Measurements from ENCODE around the gene AKIRIN2. TPM values are rescaled to one million over a fixed set of nuclear protein-coding genes. Genes with fewer than 3 reads are reported as not detected.
A peak's percentile ranks its signal among the peaks of the same experiment; 100 is the strongest.

Gene AKIRIN2
- total RNA-seq, 1 experiment from 2014 or later = 48.1 TPM

DNA sequence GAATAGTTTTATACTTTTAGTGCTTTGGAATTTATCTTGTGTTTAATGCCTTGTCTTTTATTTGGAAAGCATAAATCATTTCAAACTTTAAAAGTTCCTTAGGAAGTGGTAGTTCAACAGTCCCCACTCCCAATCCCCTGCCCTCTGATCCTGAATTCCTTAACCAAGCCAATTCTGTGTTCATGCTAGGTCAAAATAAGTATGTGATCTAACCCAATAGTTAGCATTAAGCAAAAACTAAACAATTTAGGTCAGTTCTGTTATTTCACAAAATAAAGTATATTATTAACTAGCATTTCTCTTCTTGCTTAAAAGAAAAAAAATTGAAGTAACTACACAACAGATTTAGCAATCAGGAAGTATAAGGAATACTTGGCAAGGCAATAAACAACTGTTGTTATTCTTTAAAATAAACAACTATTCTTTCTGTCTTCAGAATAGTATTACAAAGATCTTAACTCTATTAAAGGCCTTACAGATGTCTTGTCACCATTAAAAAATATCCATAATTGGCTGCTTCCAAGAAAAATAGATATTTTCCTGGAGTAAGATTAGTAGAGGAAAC is 37.0 kb downstream of the AKIRIN2 start:
- ChIA-PET CTCF (no interaction called here), POLR2A (interaction anchor here (1.3 kb wide), 1 partner anchor 32 kb away, joined by 3 read pairs; no protein-coding TSS in a partner anchor)
- Mint-ChIP-seq H3K27ac (ENCODE audit: low read depth, unreplicated experiment) (no peak overlapping the region), H3K36me3 (ENCODE audit: insufficient read depth, unreplicated experiment) (peaks cover 46% of the 10 kb centered on the region), H3K4me3 (ENCODE audit: unreplicated experiment) (no peak overlapping the region), H3K4me1 (ENCODE audit: insufficient read depth, unreplicated experiment) (no peaks in the 10 kb centered on the region), H3K9me3 (ENCODE audit: unreplicated experiment) (no peaks in the 10 kb centered on the region), H3K27me3 (ENCODE audit: insufficient read depth, unreplicated experiment) (no peaks in the 10 kb centered on the region)
- intact Hi-C loops (cut with micrococcal nuclease) = no loop called here
- TF ChIP-seq, protein P1, sequence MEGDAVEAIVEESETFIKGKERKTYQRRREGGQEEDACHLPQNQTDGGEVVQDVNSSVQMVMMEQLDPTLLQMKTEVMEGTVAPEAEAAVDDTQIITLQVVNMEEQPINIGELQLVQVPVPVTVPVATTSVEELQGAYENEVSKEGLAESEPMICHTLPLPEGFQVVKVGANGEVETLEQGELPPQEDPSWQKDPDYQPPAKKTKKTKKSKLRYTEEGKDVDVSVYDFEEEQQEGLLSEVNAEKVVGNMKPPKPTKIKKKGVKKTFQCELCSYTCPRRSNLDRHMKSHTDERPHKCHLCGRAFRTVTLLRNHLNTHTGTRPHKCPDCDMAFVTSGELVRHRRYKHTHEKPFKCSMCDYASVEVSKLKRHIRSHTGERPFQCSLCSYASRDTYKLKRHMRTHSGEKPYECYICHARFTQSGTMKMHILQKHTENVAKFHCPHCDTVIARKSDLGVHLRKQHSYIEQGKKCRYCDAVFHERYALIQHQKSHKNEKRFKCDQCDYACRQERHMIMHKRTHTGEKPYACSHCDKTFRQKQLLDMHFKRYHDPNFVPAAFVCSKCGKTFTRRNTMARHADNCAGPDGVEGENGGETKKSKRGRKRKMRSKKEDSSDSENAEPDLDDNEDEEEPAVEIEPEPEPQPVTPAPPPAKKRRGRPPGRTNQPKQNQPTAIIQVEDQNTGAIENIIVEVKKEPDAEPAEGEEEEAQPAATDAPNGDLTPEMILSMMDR (IDR thresholded peaks at IDR 0.05; ENCODE audit: unreplicated experiment) = no peak
- no peak for DNase-seq (ENCODE audit: unreplicated experiment)
- no TSS peak for BruUV-seq (replicated peaks)

DNA sequence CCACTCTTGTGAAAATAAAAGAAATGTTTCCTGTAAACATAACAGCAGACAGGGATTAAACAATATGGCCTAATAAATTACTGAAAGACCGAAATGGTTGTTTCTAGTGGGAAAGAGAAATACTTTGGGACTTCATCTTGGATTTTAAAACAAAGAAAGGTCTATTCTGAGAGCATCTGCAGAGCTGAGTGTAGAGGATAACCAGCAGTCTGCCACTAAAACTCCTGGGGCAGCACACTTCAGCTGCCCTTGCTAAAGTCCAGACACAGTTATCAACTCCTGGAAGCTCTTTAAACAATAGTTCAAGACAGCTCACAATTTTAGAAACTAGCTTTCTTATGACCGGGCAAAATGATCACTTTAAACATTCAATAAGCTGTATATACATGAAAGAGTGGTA is 38.6 kb downstream of the AKIRIN2 start:
- Mint-ChIP-seq H3K4me3 (ENCODE audit: unreplicated experiment) (no peak overlapping the region), H3K4me1 (ENCODE audit: insufficient read depth, unreplicated experiment) (no peaks in the 10 kb centered on the region), H3K9me3 (ENCODE audit: unreplicated experiment) (no peaks in the 10 kb centered on the region), H3K27me3 (ENCODE audit: insufficient read depth, unreplicated experiment) (no peaks in the 10 kb centered on the region), H3K36me3 (ENCODE audit: insufficient read depth, unreplicated experiment) (peaks cover 49% of the 10 kb centered on the region), H3K27ac (ENCODE audit: low read depth, unreplicated experiment) (no peak overlapping the region)
- TF ChIP-seq, protein P1 (IDR thresholded peaks at IDR 0.05; ENCODE audit: unreplicated experiment) = no peak
- intact Hi-C loops (cut with micrococcal nuclease) = no loop called here
- no TSS peak for BruUV-seq (replicated peaks)
- ChIA-PET CTCF (interaction anchor here (0.6 kb wide), 1 partner anchor 38 kb away, joined by 3 read pairs; no protein-coding TSS in a partner anchor), POLR2A (interaction anchor here (0.7 to 1.2 kb wide), 3 partner anchors 9 to 10 kb away, joined by 3 to 6 read pairs (median 3); no protein-coding TSS in a partner anchor)
- no peak for DNase-seq (ENCODE audit: unreplicated experiment)

DNA sequence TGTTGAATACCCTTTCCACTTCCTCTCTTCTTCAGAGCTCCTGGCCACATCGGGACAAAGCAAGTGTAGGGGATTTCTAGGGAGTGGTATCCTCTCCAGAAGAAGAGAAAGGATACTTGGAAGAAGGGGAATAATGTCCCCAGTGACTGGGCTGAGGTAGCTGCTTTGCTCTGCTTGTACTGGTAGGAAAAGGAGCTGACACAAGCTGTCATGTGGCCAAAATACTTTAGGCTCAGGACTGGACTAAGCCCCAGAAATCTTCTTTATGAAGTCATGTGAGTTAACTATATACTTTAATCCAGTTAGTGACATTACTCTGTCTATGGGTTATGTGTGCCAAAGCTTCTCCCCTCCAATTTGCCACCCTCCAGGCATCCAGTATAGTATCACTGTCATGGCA is 40.5 kb downstream of the AKIRIN2 start:
- CTCF ChIA-PET = interaction anchor here (0.7 kb wide), 1 partner anchor 142 kb away, joined by 3 read pairs; no protein-coding TSS in a partner anchor
- TF ChIP-seq, protein P1 (IDR thresholded peaks at IDR 0.05; ENCODE audit: unreplicated experiment) = no peak
- POLR2A ChIA-PET = interaction anchor here (0.7 to 0.9 kb wide), 2 partner anchors 9 to 35 kb away, joined by 3 to 4 read pairs; no protein-coding TSS in a partner anchor
- H3K4me1 Mint-ChIP-seq (ENCODE audit: insufficient read depth, unreplicated experiment) = no peaks in the 10 kb centered on the region
- no peaks in the 10 kb centered on the region for H3K27me3 Mint-ChIP-seq (ENCODE audit: insufficient read depth, unreplicated experiment)
- H3K4me3 Mint-ChIP-seq (ENCODE audit: unreplicated experiment) = no peak overlapping the region
- no peaks in the 10 kb centered on the region for H3K9me3 Mint-ChIP-seq (ENCODE audit: unreplicated experiment)
- no peak for DNase-seq (ENCODE audit: unreplicated experiment)
- H3K36me3 Mint-ChIP-seq (ENCODE audit: insufficient read depth, unreplicated experiment) = peaks cover 36% of the 10 kb centered on the region
- no TSS peak for BruUV-seq (replicated peaks)
- intact Hi-C loops (cut with micrococcal nuclease) = no loop called here
- no peak overlapping the region for H3K27ac Mint-ChIP-seq (ENCODE audit: low read depth, unreplicated experiment)

DNA sequence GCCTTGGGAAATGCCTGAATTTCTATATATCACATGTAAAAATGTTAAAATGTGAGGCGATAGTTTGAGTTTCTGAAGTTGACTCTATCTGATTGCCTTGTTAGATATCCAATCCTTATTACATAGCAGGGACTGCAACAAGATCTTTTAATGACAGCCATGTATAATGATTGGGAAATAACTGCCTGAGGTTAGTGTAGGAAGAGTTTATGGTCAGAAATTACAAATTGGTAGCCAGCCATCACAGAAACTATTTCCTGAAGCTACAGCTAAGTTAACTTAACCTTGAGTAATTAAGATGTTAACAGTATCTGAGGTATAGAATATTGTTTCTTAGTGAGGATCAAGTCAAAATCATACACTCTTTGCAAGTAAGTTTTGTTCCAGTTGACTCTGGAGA is 41.0 kb downstream of the AKIRIN2 start:
- POLR2A ChIA-PET = interaction anchor here (0.9 kb wide), 1 partner anchor 8 kb away, joined by 4 read pairs; no protein-coding TSS in a partner anchor
- no peaks in the 10 kb centered on the region for H3K27me3 Mint-ChIP-seq (ENCODE audit: insufficient read depth, unreplicated experiment)
- intact Hi-C loops (cut with micrococcal nuclease) = no loop called here
- H3K9me3 Mint-ChIP-seq (ENCODE audit: unreplicated experiment) = no peaks in the 10 kb centered on the region
- CTCF ChIA-PET = interaction anchor here (0.6 to 1.3 kb wide), 3 partner anchors 31 to 141 kb away, joined by 3 to 4 read pairs (median 3); no protein-coding TSS in a partner anchor
- no peak overlapping the region for H3K4me3 Mint-ChIP-seq (ENCODE audit: unreplicated experiment)
- no peaks in the 10 kb centered on the region for H3K4me1 Mint-ChIP-seq (ENCODE audit: insufficient read depth, unreplicated experiment)
- peak; percentile 9 for DNase-seq (ENCODE audit: unreplicated experiment)
- no TSS peak for BruUV-seq (replicated peaks)
- no peak overlapping the region for H3K27ac Mint-ChIP-seq (ENCODE audit: low read depth, unreplicated experiment)
- H3K36me3 Mint-ChIP-seq (ENCODE audit: insufficient read depth, unreplicated experiment) = peaks cover 33% of the 10 kb centered on the region
- TF ChIP-seq, protein P1 (IDR thresholded peaks at IDR 0.05; ENCODE audit: unreplicated experiment) = no peak

All from MCF 10A (cell line).